GM12892 (cell line): ENCODE results near the gene ANKS1A.
A peak's percentile ranks its signal among the peaks of the same experiment; 100 is the strongest.

Source experiments
- DNase-seq: peaks from one replicate; pipeline ENCODE4 v3.0.0; 2011; ENCODE audit not compliant: insufficient read length
- FAIRE-seq: peaks from 2 replicates; lab custom pipeline; 2011; peaks lifted over from hg19 to GRCh38; lab: Jason Lieb, UNC
- POLR2A ChIP-seq: IDR thresholded peaks from 2 replicates; pipeline ENCODE4 v1.6.1; 2011; ENCODE audit warnings: low read depth, low read length, control low read depth
- POLR2AphosphoS5 ChIP-seq: IDR thresholded peaks from 2 replicates; pipeline ENCODE4 v1.6.1; 2011; ENCODE audit warnings: low read depth, low read length, control low read depth
- TAF1 ChIP-seq: IDR thresholded peaks from 2 replicates; pipeline ENCODE4 v1.6.1; 2011; ENCODE audit warnings: low read depth, mild to moderate bottlenecking, control low read depth, low read length, borderline replicate concordance

ANKS1A gene

DNA sequence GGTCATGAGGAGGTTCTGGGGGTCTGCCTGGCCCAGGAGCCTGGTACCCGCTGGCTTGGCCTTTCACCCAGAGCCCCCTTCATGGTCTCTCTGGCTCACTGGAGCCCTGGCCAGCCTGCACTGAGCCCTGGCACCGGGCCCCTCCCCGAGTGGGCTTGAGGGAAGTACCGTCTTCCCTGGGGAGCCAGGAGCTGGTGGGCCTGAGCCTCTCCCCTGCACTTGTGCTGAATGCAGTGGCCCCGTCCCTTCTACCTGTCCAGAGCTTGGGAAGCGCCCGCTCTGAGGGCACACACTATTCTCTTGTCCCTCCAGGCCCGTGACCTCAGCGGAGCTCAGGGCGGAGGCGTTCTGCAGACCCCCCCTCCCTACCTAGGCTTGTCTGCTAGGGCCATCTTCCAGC, 189.8 kb downstream of the ANKS1A start:
- no peak for FAIRE-seq
- DNase-seq, result peak; percentile 18
- no peak for TF ChIP-seq POLR2A
- TF ChIP-seq POLR2AphosphoS5, result no peak
- TF ChIP-seq TAF1, result no peak

DNA sequence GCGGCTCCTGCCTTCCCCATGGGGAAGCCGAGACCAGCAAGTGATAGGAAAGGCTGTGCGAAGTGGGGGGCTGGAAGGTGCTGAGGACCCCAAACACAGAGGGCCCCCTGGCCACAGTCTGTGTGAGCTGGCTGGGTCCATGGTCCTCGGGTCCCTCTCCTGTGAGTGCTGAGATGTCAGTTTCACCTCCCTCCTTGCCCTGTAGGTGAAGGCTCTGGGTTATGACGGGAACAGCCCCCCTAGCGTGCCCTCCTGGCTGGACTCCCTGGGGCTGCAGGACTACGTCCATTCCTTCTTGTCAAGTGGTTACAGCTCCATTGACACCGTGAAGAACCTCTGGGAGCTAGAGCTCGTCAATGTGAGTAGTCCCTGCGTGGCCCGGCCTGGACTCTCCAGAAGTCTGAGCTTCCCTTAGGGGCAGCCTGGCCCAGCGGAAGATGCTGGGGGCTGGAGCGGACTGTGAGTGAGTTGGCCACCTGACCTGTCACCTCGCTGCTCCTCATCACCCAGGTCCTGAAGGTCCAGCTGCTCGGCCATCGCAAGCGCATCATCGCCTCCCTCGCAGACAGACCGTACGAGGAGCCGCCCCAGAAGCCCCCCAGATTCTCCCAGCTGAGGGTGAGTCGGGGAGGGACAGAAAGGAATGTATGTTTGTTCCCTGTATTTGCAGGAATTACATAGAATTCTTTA, 190.4 kb downstream of the ANKS1A start:
- DNase-seq, result peak; percentile 15

DNA sequence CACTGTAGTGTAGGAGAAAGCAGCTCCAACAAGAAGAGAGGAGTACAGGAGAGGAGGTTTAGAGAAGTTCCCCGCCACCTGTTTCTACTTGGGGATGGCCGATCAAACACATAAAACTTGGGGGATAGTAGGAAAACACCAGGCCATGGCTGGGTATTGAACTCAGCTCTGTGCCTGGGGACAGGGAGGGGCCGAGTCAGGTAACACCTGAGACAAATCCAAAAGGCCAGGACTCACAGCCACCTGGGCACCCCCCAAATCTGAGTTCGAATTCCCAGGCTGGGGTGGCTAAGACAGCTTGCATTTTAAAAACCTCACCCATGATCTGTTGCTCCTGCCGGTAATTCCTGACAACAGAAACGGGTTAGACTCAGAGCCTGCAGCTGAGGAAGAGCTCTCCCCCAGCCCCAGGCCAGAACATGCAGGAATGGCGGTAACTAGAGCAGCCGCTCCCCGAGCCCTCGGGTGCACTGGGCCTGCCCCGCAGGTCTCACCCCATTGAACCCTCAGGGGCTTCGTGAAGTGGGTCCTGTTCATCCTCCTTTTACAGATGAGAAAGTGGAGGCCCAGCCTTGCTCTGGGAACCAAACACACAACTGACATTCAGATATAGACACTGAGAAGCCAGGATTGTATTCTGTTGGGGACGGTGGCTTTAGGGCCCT, 191.1 kb downstream of the ANKS1A start:
- DNase-seq, result peak; percentile 9
- no peak for TF ChIP-seq POLR2AphosphoS5
- no peak for FAIRE-seq

More for the DNA sequence above, 190.4 kb downstream of the ANKS1A start:
- TF ChIP-seq POLR2AphosphoS5, result no peak
- TF ChIP-seq POLR2A, result no peak
- no peak for TF ChIP-seq TAF1
- no peak for FAIRE-seq

DNA sequence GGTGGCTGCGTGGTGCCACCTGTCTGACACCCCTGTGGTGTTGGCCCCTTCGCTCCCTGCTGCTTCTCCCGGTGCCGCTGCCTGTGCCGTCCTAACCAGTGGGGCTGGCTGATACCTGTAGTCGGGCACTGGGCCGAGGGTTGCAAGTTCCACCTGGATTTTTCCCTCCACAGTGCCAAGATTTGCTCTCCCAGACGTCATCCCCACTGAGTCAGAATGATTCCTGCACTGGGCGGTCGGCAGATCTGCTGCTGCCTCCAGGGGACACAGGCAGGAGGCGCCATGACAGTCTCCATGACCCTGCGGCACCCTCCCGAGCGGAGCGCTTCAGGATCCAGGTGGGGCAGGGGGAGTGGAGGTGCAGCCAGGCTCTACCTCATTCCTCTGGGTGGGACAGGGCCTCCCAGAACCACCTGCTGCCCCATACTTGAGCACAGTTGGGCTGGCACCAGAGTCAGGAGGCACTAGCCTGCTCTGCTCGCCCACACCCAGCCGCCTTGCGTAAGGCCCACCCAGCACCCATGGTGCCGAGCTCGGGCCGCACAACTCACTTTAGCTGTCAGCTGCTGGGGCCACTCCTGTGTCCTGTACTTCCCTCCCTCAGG, 191.9 kb downstream of the ANKS1A start:
- DNase-seq, result no peak
- TF ChIP-seq POLR2AphosphoS5, result no peak
- no peak for TF ChIP-seq TAF1
- TF ChIP-seq POLR2A, result no peak
- no peak for FAIRE-seq

DNA sequence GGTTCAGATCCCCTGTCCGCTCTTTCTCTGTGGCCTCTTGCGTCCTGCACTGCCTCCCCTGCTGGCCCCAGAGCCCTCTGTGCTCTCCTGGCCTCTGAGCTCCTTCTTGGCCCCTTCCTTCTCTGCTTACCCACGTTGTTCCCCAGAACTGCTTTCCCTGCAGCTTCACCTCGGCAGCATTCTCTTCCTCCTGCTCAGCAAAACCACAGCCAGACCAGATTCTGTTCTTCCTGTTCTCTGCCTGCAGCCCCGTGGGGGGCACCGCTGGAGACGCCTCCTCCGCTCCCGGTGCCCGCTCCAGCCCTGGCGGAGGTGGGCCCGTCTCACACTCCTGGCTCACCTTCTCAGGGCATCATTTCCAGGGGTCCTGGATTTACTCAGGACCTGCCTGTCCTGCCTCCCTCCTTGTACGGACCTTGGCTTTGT, 192.4 kb downstream of the ANKS1A start:
- TF ChIP-seq POLR2AphosphoS5, result no peak
- TF ChIP-seq TAF1, result no peak
- no peak for TF ChIP-seq POLR2A
- DNase-seq, result peak; percentile 13
- FAIRE-seq, result no peak

DNA sequence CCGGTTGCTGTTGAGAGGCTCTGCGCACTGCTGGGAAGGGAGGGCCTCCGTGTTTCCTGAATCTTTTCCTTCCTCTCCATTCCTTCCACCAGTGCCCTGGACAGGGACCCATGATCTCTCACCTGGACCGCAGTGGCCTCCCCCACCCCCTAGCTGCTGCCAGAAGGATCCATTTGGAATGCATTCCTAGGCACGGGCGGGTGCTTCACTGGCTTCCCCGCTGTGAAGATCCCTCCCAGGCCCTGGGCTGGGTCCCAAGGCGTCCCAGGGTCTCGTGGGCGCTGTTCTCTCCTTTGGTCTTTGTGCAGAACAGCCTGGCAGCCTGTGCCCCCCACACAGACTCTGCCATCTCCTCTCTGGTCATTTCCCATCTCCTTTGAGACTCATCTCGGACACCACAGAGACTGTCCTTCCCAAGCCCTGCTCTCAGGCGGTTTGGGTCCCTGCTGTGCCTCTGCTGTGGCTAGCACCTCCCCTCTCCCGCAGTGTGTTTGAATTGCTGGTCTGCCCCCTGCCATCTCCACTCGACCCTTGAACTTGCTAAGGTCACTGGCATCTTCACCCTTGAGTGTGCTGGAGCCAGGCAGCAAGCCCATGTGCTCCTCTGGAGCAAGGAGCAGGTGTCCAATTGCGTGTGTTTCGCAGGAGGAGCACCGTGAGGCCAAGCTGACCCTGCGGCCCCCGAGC, 193.1 kb downstream of the ANKS1A start:
- FAIRE-seq (no peak), DNase-seq (peak; percentile 11)
- no peak for TF ChIP-seq POLR2A
- TF ChIP-seq TAF1, result no peak
- TF ChIP-seq POLR2AphosphoS5, result no peak

DNA sequence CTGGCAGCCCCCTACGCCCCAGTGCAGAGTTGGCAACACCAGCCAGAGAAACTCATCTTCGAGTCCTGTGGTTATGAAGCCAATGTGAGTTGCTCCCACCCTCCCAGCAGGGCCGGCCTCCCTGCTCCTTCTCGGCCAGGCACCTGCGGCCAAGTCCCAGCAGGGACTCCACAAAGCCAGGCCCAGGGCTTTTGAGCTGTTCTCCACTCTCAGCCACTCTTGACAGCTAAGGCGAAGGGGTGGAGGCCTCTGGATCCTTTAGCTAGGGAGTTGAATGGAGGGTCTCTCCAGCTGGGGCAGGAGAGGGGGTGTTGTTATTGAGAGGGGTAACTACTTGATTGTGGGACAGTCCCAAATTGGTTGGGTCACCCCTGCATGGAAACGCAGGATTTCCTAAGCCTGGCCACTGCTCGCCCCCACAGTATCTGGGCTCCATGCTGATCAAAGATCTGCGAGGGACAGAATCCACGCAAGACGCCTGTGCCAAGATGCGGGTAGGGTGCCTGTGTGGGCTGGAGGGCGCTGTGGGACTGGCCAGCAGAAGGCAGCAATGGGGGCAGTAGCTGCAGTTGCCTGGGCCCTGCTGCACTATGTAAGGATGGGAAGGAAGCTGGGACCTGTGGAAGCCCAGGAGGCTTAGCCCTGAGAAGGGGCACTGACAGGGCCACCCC, 193.8 kb downstream of the ANKS1A start:
- TF ChIP-seq POLR2AphosphoS5, result no peak
- no peak for TF ChIP-seq TAF1
- no peak for TF ChIP-seq POLR2A
- peak; percentile 5 for DNase-seq
- FAIRE-seq, result no peak

DNA sequence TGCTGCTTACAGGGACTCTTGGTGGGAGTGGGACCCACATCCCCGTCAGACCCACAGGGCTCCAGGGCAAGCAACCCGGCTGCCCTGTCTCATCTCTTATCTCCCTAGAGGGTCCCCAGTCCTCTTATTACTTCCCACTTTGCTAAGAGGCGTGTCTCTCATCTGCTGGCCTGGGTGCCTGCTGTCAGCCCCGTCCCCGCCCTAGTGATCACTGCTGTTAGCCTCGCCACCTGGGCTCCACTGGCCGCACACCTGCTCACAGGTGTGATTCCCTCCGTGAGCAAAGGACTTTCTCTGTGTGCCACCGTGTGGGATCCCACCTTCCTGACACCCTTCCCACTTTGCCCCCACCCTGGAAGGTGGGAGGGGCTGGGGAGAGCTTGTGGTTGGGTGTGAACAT, 194.5 kb downstream of the ANKS1A start:
- DNase-seq (peak; percentile 17), FAIRE-seq (no peak)
- TF ChIP-seq POLR2AphosphoS5 (no peak), TAF1 (no peak), POLR2A (no peak)

DNA sequence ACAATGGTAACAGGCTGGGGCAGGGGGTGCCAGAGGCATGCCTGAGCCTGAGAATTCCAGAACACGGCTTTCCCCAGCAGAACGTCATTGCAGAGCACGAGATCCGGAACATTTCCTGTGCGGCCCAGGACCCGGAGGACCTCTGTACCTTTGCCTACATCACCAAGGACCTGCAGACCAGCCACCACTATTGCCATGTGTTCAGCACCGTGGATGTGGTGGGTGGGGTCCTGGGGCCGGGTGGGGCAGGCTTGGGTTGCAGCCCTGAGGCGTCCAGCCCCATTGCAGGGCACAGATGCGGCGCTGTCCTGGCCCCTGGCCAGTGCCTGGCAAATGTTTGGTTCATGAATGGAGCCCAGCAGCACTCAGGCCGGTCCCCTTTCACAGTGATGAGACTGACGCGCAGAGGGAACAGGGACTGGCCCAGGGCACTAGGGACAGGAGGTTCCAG, 195.0 kb downstream of the ANKS1A start:
- TF ChIP-seq POLR2A (no peak), TAF1 (no peak), POLR2AphosphoS5 (no peak)
- peak; percentile 5 for DNase-seq
- FAIRE-seq, result no peak

DNA sequence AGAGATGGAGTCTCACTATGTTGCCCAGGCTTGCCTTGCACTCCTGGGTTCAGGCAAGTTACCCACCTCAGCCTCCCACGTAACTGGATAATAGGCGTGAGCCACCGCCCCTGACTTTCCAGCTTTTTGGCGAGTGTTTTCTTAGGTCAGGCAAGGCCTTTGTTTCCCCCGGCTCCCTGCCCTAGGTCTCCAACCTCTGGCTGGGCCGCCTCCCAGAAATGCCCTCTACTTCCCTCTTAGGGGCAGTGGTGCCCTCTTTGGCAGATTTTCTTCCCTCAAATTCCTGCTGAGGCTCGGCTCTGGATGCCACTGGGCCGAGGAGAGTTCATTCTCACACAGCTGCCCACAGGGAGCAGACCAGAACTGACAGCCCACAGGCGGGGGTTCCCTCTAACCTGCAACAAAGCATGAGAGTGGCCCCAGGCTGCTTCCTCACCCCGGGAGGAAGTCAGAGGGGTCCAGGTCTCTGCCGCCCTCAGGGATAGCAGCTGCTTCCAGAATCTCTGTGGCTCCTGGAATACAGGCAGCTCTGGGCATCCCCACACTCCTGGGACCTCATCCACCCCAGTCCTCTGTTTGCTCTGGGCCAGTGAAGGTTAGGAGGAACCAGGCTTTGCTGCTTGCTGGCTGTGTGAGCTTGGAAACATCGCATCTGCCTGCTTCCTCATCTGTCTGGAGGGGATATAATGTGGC, 195.6 kb downstream of the ANKS1A start:
- FAIRE-seq, result no peak
- TF ChIP-seq TAF1 (no peak), POLR2A (no peak), POLR2AphosphoS5 (no peak)

More for the DNA sequence above, 195.6 kb downstream of the ANKS1A start:
- peak; percentile 6 for DNase-seq
